GM04504 (cell line): ENCODE results near the gene MAPKAPK3.

Experiments
- DNase-seq: peaks from one replicate; pipeline ENCODE4 v3.0.0-alpha.2; 2012; ENCODE audit warnings: low read depth

MAPKAPK3 gene

GRCh38 chr3:50689558-50689957 lies 72.6 kb downstream of the MAPKAPK3 start:
- DNase-seq: no peak

- no peak for DNase-seq
Observed at GRCh38 chr3:50695031-50695430, 78.1 kb downstream of the MAPKAPK3 start.

GRCh38 chr3:50696276-50696675 lies 79.3 kb downstream of the MAPKAPK3 start:
- no peak for DNase-seq

GRCh38 chr3:50698269-50698668 lies 81.3 kb downstream of the MAPKAPK3 start:
- no peak for DNase-seq
